ENCODE data around the gene BNC2.

The BNC2 gene

DNA sequence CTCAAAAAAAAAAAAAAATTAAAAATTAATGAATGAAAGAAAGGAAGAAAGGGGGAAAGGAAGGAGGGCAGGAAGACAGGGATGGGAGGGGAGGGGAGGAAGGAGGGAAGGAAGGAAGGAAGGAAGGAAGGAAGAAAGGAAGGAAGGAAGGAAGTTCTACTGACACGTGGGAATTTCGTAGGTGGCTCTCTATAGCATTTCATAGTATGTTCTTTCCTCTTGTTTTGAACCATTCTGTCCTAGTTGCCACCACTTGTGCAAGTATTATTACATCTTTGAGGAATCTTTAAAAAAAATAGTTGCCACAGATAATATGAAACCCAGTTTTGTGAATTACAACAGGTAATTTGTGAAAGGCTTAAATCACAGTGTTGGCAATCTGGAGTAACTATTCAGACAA is 253.8 kb downstream of the BNC2 start:
- Histone ChIP-seq H3K9me2 (replicated peaks; ENCODE audit: low read depth, low read length) (no peaks in the 10 kb centered on the region), H3K4me2 (ENCODE audit: low read depth, low read length, poor library complexity, severe bottlenecking) (no peak overlapping the region), H3K27me3 (ENCODE audit: insufficient read depth, low read length, poor library complexity, severe bottlenecking) (no peaks in the 10 kb centered on the region), H3K79me2 (ENCODE audit: insufficient read depth, low read length) (no peaks in the 10 kb centered on the region), H3K9ac (ENCODE audit: low read depth, low read length, poor library complexity, severe bottlenecking) (no peak overlapping the region), H3K36me3 (ENCODE audit: insufficient read depth, low read length) (no peaks in the 10 kb centered on the region), H3K9me3 (ENCODE audit: insufficient read depth, low read depth, low read length) (no peaks in the 10 kb centered on the region), H4K20me1 (ENCODE audit: insufficient read depth, low read length, poor library complexity, severe bottlenecking) (no peaks in the 10 kb centered on the region), H3F3A (ENCODE audit: low read depth) (no peaks in the 10 kb centered on the region), H3K4me1 (ENCODE audit: insufficient read depth, low read length, poor library complexity, severe bottlenecking) (peaks cover 22% of the 10 kb centered on the region), H3K4me3 (ENCODE audit: low read length, poor library complexity, severe bottlenecking) (no peak overlapping the region), H2AFZ (ENCODE audit: low read length) (no peak overlapping the region)
- no peak for TF ChIP-seq EZH2phosphoT487 (IDR thresholded peaks at IDR 0.05; ENCODE audit: borderline replicate concordance)

DNA sequence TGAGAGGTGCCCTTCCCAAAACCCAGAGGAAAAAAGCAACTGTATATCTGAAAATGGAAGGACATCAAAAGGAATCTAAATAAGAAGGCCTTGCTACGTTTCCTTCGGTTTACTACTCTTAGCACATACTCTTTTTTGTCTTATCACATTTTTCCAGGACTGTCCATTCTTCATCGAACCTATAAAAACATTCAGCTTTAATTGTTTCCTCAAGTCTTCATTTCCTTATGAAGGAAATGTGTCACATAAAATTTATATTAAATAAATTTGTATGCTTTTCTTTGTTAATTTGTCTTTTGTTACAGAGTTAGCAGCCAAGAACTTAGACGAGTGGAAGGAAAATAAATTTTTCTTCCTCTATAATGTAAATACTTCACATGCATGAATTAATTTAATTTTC is 255.0 kb downstream of the BNC2 start:
- TF ChIP-seq, protein P1, sequence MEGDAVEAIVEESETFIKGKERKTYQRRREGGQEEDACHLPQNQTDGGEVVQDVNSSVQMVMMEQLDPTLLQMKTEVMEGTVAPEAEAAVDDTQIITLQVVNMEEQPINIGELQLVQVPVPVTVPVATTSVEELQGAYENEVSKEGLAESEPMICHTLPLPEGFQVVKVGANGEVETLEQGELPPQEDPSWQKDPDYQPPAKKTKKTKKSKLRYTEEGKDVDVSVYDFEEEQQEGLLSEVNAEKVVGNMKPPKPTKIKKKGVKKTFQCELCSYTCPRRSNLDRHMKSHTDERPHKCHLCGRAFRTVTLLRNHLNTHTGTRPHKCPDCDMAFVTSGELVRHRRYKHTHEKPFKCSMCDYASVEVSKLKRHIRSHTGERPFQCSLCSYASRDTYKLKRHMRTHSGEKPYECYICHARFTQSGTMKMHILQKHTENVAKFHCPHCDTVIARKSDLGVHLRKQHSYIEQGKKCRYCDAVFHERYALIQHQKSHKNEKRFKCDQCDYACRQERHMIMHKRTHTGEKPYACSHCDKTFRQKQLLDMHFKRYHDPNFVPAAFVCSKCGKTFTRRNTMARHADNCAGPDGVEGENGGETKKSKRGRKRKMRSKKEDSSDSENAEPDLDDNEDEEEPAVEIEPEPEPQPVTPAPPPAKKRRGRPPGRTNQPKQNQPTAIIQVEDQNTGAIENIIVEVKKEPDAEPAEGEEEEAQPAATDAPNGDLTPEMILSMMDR (conservative IDR thresholded peaks at IDR 0.05; ENCODE audit: low read length) = no peak
- TF ChIP-seq EZH2phosphoT487 (IDR thresholded peaks at IDR 0.05; ENCODE audit: borderline replicate concordance) = no peak
- no peaks in the 10 kb centered on the region for H3K79me2 ChIP-seq (ENCODE audit: insufficient read depth, low read length)
- no peaks in the 10 kb centered on the region for H3F3A ChIP-seq (ENCODE audit: low read depth)
- no peak overlapping the region for H2AFZ ChIP-seq (ENCODE audit: low read length)
- H3K36me3 ChIP-seq (ENCODE audit: insufficient read depth, low read length) = no peaks in the 10 kb centered on the region
- H3K9me3 ChIP-seq (ENCODE audit: insufficient read depth, low read depth, low read length) = no peaks in the 10 kb centered on the region
- H3K9ac ChIP-seq (ENCODE audit: low read depth, low read length, poor library complexity, severe bottlenecking) = no peak overlapping the region
- no peak overlapping the region for H3K4me2 ChIP-seq (ENCODE audit: low read depth, low read length, poor library complexity, severe bottlenecking)
- H3K27me3 ChIP-seq (ENCODE audit: insufficient read depth, low read length, poor library complexity, severe bottlenecking) = no peaks in the 10 kb centered on the region
- no peaks in the 10 kb centered on the region for H4K20me1 ChIP-seq (ENCODE audit: insufficient read depth, low read length, poor library complexity, severe bottlenecking)
- H3K4me3 ChIP-seq (ENCODE audit: low read length, poor library complexity, severe bottlenecking) = no peak overlapping the region
- H3K9me2 ChIP-seq (replicated peaks; ENCODE audit: low read depth, low read length) = no peaks in the 10 kb centered on the region
- H3K4me1 ChIP-seq (ENCODE audit: insufficient read depth, low read length, poor library complexity, severe bottlenecking) = peaks cover 22% of the 10 kb centered on the region

DNA sequence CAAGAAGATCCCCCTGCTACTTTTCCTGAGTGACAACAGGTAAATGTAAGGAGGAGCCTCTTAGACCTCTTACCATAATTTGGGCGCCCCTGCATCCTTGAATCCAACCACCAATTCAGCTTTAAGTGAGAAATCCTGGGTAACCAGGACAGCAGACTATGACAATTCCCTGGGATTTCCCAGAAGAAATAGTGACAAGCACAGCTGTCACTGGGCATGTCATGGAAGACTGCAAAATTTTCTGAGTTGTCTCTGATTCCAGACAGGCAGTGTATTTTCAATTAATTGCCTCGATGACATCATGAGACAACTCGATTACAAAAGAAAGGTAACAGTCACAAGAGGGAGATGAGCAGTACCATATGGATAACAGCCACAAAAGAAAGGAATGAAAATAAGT is 256.9 kb downstream of the BNC2 start:
- TF ChIP-seq, protein P1 (conservative IDR thresholded peaks at IDR 0.05; ENCODE audit: low read length) = no peak
- TF ChIP-seq EZH2phosphoT487 (IDR thresholded peaks at IDR 0.05; ENCODE audit: borderline replicate concordance) = no peak
- peaks cover 6% of the 10 kb centered on the region for H3K4me1 ChIP-seq (ENCODE audit: insufficient read depth, low read length, poor library complexity, severe bottlenecking)
- H3K36me3 ChIP-seq (ENCODE audit: insufficient read depth, low read length) = no peaks in the 10 kb centered on the region
- no peak overlapping the region for H2AFZ ChIP-seq (ENCODE audit: low read length)
- H4K20me1 ChIP-seq (ENCODE audit: insufficient read depth, low read length, poor library complexity, severe bottlenecking) = no peaks in the 10 kb centered on the region
- H3K4me2 ChIP-seq (ENCODE audit: low read depth, low read length, poor library complexity, severe bottlenecking) = no peak overlapping the region
- H3F3A ChIP-seq (ENCODE audit: low read depth) = no peaks in the 10 kb centered on the region
- H3K9ac ChIP-seq (ENCODE audit: low read depth, low read length, poor library complexity, severe bottlenecking) = no peak overlapping the region
- H3K9me2 ChIP-seq (replicated peaks; ENCODE audit: low read depth, low read length) = no peaks in the 10 kb centered on the region
- H3K27me3 ChIP-seq (ENCODE audit: insufficient read depth, low read length, poor library complexity, severe bottlenecking) = no peaks in the 10 kb centered on the region
- no peaks in the 10 kb centered on the region for H3K9me3 ChIP-seq (ENCODE audit: insufficient read depth, low read depth, low read length)
- no peaks in the 10 kb centered on the region for H3K79me2 ChIP-seq (ENCODE audit: insufficient read depth, low read length)
- no peak overlapping the region for H3K4me3 ChIP-seq (ENCODE audit: low read length, poor library complexity, severe bottlenecking)

DNA sequence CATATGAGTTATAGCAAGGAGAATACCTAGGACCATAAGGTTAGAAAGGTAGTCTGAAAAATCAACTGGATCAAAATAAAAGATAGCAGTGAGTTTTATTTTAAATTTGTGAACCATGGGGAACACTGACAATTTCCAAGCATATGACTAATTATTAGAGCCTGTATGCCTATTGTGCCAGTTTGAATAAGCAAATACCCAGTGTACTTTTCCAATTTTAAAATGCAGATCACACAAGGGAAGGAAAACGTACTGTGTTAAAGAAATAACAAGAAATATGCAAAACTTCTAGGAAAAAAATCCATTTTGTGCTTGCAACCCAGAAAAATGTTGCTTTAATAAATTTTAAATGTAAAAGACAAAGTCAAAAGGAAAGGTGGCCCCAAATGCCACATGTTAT is 257.4 kb downstream of the BNC2 start:
- Histone ChIP-seq H3K27me3 (ENCODE audit: insufficient read depth, low read length, poor library complexity, severe bottlenecking) (no peaks in the 10 kb centered on the region), H3K36me3 (ENCODE audit: insufficient read depth, low read length) (no peaks in the 10 kb centered on the region), H3K79me2 (ENCODE audit: insufficient read depth, low read length) (no peaks in the 10 kb centered on the region), H2AFZ (ENCODE audit: low read length) (no peak overlapping the region), H3K9me3 (ENCODE audit: insufficient read depth, low read depth, low read length) (no peaks in the 10 kb centered on the region), H3F3A (ENCODE audit: low read depth) (no peaks in the 10 kb centered on the region), H3K4me3 (ENCODE audit: low read length, poor library complexity, severe bottlenecking) (no peak overlapping the region), H3K4me1 (ENCODE audit: insufficient read depth, low read length, poor library complexity, severe bottlenecking) (peaks cover 6% of the 10 kb centered on the region), H4K20me1 (ENCODE audit: insufficient read depth, low read length, poor library complexity, severe bottlenecking) (no peaks in the 10 kb centered on the region), H3K4me2 (ENCODE audit: low read depth, low read length, poor library complexity, severe bottlenecking) (no peak overlapping the region), H3K9ac (ENCODE audit: low read depth, low read length, poor library complexity, severe bottlenecking) (no peak overlapping the region), H3K9me2 (replicated peaks; ENCODE audit: low read depth, low read length) (no peaks in the 10 kb centered on the region)
- no peak for TF ChIP-seq EZH2phosphoT487 (IDR thresholded peaks at IDR 0.05; ENCODE audit: borderline replicate concordance)
- TF ChIP-seq, protein P1 (conservative IDR thresholded peaks at IDR 0.05; ENCODE audit: low read length) = no peak

Measured in Loucy (cell line).